ENCODE measurements around the gene PIPOX.

- TF ChIP-seq, protein P1, sequence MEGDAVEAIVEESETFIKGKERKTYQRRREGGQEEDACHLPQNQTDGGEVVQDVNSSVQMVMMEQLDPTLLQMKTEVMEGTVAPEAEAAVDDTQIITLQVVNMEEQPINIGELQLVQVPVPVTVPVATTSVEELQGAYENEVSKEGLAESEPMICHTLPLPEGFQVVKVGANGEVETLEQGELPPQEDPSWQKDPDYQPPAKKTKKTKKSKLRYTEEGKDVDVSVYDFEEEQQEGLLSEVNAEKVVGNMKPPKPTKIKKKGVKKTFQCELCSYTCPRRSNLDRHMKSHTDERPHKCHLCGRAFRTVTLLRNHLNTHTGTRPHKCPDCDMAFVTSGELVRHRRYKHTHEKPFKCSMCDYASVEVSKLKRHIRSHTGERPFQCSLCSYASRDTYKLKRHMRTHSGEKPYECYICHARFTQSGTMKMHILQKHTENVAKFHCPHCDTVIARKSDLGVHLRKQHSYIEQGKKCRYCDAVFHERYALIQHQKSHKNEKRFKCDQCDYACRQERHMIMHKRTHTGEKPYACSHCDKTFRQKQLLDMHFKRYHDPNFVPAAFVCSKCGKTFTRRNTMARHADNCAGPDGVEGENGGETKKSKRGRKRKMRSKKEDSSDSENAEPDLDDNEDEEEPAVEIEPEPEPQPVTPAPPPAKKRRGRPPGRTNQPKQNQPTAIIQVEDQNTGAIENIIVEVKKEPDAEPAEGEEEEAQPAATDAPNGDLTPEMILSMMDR (IDR thresholded peaks at IDR 0.05; ENCODE audit: insufficient read depth, low read depth, low read length), result no peak
- TF ChIP-seq EZH2 (IDR thresholded peaks at IDR 0.05; ENCODE audit: insufficient read depth, low read length), result no peak
Observed at GRCh38 chr17:29086628-29087332, 43.8 kb downstream of the PIPOX start.

All from astrocyte (in vitro differentiated cells and primary cell).